Liver (tissue), 9 donors: ENCODE measurements around the gene ZKSCAN4. TPM values are rescaled to one million over a fixed set of nuclear protein-coding genes. Genes with fewer than 3 reads are reported as not detected.

Experiments used
- DNase-seq: peaks from one replicate; pipeline ENCODE4 v3.0.0-alpha.2; 2017; ENCODE audit warnings: low spot score
- H3K27ac ChIP-seq, 2 donors: one replicate each; pipeline ENCODE4 v1.7.0; 2013; ENCODE audit warnings: inconsistent platforms in 2 of 2, low read length in 2 of 2, control low read depth in 1 of 2, low read depth in 1 of 2, mild to moderate bottlenecking in 1 of 2
- H3K27me3 ChIP-seq, 4 donors: one replicate each; pipeline versions ENCODE4 v1.6.1 to v1.7.0; 2013; ENCODE audit warnings: low read length in 3 of 4, inconsistent platforms in 1 of 4, mild to moderate bottlenecking in 1 of 4, moderate library complexity in 1 of 4; ENCODE audit not compliant: control insufficient read depth in 4 of 4, insufficient read depth in 4 of 4
- H3K36me3 ChIP-seq, 4 donors: one replicate each; pipeline versions ENCODE4 v1.6.1 to v1.7.0; 2013; ENCODE audit warnings: low read length in 3 of 4, mild to moderate bottlenecking in 3 of 4, low read depth in 1 of 4, moderate library complexity in 1 of 4; ENCODE audit not compliant: control insufficient read depth in 4 of 4, insufficient read depth in 3 of 4
- H3K4me1 ChIP-seq, 4 donors: one replicate each; pipeline versions ENCODE4 v1.6.1 to v1.7.0; 2013; ENCODE audit warnings: low read length in 3 of 4, mild to moderate bottlenecking in 3 of 4, moderate library complexity in 1 of 4; ENCODE audit not compliant: control insufficient read depth in 4 of 4, insufficient read depth in 4 of 4
- H3K4me3 ChIP-seq, 3 donors: one replicate each; pipeline versions ENCODE4 v1.6.1 to v1.7.0; 2013; ENCODE audit warnings: low read length in 3 of 3, control low read depth in 1 of 3, low read depth in 1 of 3, mild to moderate bottlenecking in 1 of 3
- H3K9ac ChIP-seq, 2 donors: one replicate each; pipeline ENCODE4 v1.7.0; 2013; ENCODE audit warnings: low read length in 2 of 2, mild to moderate bottlenecking in 2 of 2, moderate library complexity in 2 of 2, control low read depth in 1 of 2, low read depth in 1 of 2
- H3K9me3 ChIP-seq, 4 donors: one replicate each; pipeline versions ENCODE4 v1.6.1 to v1.7.0; 2013; ENCODE audit warnings: low read length in 3 of 4; ENCODE audit not compliant: control insufficient read depth in 4 of 4
- EGR1 ChIP-seq, 2 donors: IDR thresholded peaks; 2 replicates each; pipeline ENCODE4 v1.6.1; 2016 to 2018; ENCODE audit warnings: antibody characterized with exemption in 2 of 2, low read depth in 2 of 2
- FOXA2 ChIP-seq: IDR thresholded peaks from 2 replicates; pipeline ENCODE4 v1.6.1; 2016; ENCODE audit warnings: antibody characterized with exemption
- GABPA ChIP-seq, 2 donors: IDR thresholded peaks in 1 of 2; conservative IDR thresholded peaks in 1 of 2; 2 replicates each; pipeline ENCODE4 v1.6.1; 2016; ENCODE audit warnings: antibody characterized with exemption in 2 of 2, mild to moderate bottlenecking in 1 of 2, moderate library complexity in 1 of 2
- HNF4A ChIP-seq, 2 donors: conservative IDR thresholded peaks; 2 replicates each; pipeline ENCODE4 v1.6.1; 2016; ENCODE audit warnings: antibody characterized with exemption in 2 of 2, mild to moderate bottlenecking in 2 of 2
- JUND ChIP-seq, 2 donors: IDR thresholded peaks; 2 replicates each; pipeline ENCODE4 v1.6.1; 2016; ENCODE audit warnings: antibody characterized with exemption in 2 of 2
- NR2F2 ChIP-seq: IDR thresholded peaks from 2 replicates; pipeline ENCODE4 v1.6.1; 2016; ENCODE audit warnings: antibody characterized with exemption
- RAD21 ChIP-seq, 2 donors: IDR thresholded peaks; 2 replicates each; pipeline ENCODE4 v1.6.1; 2016; ENCODE audit warnings: antibody characterized with exemption in 2 of 2, mild to moderate bottlenecking in 2 of 2
- TAF1 ChIP-seq: conservative IDR thresholded peaks from 2 replicates; pipeline ENCODE4 v1.6.1; 2016; ENCODE audit warnings: antibody characterized with exemption, mild to moderate bottlenecking
- YY1 ChIP-seq: IDR thresholded peaks from 2 replicates; pipeline ENCODE4 v1.6.1; 2016; ENCODE audit warnings: antibody characterized with exemption, mild to moderate bottlenecking
- WGBS: extraction: QIAGEN DNeasy Blood & Tissue Kit; methylation state at CpG from one replicate; pipeline ENCODE4 v1.1.7; 2013; 5-methylcytosine and 5-hydroxymethylcytosine counted together
- polyA plus RNA-seq, 2 donors: library from polyadenylated mRNA; stranded (reverse) in 1 of 2; unstranded in 1 of 2; fragments of 200-250 nt in 1 of 2; fragments of >200 nt in 1 of 2; fragmentation: Nextera tagmentation in 1 of 2; extraction: Ambion mirVana in 1 of 2; gene quantifications; one replicate each; pipeline versions ENCODE4 v1.2.1 to v1.2.3, GENCODE V29; 2013 to 2015
- total RNA-seq, 2 donors: library from RNA; depleted of rRNA; stranded (reverse); fragments of >200 nt; gene quantifications; one replicate each; pipeline ENCODE4 v1.2.3, GENCODE V29; 2014
- TF ChIP-seq, protein P1 (sequence below): IDR thresholded peaks from 2 replicates; pipeline ENCODE4 v1.6.1; 2016; ENCODE audit warnings: antibody characterized with exemption
- TF ChIP-seq, protein P2 (sequence below): IDR thresholded peaks from 2 replicates; pipeline ENCODE4 v1.6.1; 2016; ENCODE audit warnings: antibody characterized with exemption, mild to moderate bottlenecking
- TF ChIP-seq, protein P3 (sequence below): IDR thresholded peaks from 2 replicates; pipeline ENCODE4 v1.6.1; 2016; ENCODE audit warnings: antibody characterized with exemption
- TF ChIP-seq, protein P4 (sequence below): IDR thresholded peaks from 2 replicates; pipeline ENCODE4 v1.6.1; 2016; ENCODE audit warnings: antibody characterized with exemption
- TF ChIP-seq, protein P5 (sequence below): fragments of 150-350 bp; IDR thresholded peaks from 2 replicates; pipeline ENCODE4 v1.5.1; 2017; ENCODE audit warnings: improper control_type of control experiment, low read depth, low read length; ENCODE audit not compliant: missing input control
- donor health status: healthy.
- donor health status: healthy.
- donor health status: healthy.
- donor health status: healthy.
- donor health status: healthy.

ZKSCAN4 gene
- total and polyA plus RNA-seq, 4 donors: 1.4 to 4.7 (median 2.6) TPM

DNA sequence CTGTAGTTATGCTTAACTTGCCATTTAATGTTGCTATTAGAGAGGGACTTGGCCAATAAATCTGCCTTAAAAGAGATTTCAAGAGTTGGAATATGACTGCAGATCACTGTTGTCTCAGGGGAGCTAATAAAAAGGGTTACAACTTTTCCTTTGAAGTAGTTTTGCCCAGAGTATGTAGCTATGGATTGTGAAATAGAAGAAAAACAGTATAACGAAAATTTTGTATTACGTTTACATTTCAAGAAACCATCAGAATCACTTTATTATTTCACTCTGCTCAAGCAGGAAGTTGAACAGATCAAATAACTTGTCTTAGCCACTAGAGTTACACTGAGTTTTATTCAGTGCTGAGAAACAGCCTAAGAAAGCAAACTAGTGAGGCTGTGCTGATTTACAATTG lies 11.9 kb upstream of the ZKSCAN4 start:
- H3K9ac ChIP-seq: no peak overlapping the region
- WGBS: 57% methylated on average over 2 of the region's 2 CpGs

GRCh38 chr6:28258877-28259777 lies 7.1 kb upstream of the ZKSCAN4 start, which contains the start of gene NKAPL:
Gene NKAPL (plus strand): TSS chr6:28259297. CDS start chr6:28259372, 75 bp downstream.
- H3K9ac ChIP-seq: no peak within 1 kb of the TSS
- H3K4me1 ChIP-seq: no peaks in the 10 kb centered on the region
- 34% methylated on average over 58 of the region's 58 CpGs for WGBS
- no peak within 1 kb of the TSS for H3K27ac ChIP-seq
- no peaks in the 10 kb centered on the region for H3K36me3 ChIP-seq
- H3K9me3 ChIP-seq: peaks cover 0 to 6% (median 3%) of the 10 kb centered on the region in 4 donors
- H3K27me3 ChIP-seq: no peaks in the 10 kb centered on the region
- TF ChIP-seq NR2F2 (no peak), FOXA2 (no peak), HNF4A (conservative IDR thresholded peaks at IDR 0.05) (no peak), GABPA (IDR thresholded peaks at IDR 0.05 in 1 of 2, conservative IDR thresholded peaks at IDR 0.05 in 1 of 2) (peak; percentile 58 to 86), EGR1 (IDR thresholded peaks at IDR 0.05; ENCODE audit: low read depth in 2 of 2) (peak; percentile 54 to 80), TAF1 (no peak), RAD21 (IDR thresholded peaks at IDR 0.05) (peak in 1 of 2 donors; percentile 11), YY1 (no peak)
- TF ChIP-seq, protein P1, sequence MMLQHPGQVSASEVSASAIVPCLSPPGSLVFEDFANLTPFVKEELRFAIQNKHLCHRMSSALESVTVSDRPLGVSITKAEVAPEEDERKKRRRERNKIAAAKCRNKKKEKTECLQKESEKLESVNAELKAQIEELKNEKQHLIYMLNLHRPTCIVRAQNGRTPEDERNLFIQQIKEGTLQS: no peak
- TF ChIP-seq, protein P2, sequence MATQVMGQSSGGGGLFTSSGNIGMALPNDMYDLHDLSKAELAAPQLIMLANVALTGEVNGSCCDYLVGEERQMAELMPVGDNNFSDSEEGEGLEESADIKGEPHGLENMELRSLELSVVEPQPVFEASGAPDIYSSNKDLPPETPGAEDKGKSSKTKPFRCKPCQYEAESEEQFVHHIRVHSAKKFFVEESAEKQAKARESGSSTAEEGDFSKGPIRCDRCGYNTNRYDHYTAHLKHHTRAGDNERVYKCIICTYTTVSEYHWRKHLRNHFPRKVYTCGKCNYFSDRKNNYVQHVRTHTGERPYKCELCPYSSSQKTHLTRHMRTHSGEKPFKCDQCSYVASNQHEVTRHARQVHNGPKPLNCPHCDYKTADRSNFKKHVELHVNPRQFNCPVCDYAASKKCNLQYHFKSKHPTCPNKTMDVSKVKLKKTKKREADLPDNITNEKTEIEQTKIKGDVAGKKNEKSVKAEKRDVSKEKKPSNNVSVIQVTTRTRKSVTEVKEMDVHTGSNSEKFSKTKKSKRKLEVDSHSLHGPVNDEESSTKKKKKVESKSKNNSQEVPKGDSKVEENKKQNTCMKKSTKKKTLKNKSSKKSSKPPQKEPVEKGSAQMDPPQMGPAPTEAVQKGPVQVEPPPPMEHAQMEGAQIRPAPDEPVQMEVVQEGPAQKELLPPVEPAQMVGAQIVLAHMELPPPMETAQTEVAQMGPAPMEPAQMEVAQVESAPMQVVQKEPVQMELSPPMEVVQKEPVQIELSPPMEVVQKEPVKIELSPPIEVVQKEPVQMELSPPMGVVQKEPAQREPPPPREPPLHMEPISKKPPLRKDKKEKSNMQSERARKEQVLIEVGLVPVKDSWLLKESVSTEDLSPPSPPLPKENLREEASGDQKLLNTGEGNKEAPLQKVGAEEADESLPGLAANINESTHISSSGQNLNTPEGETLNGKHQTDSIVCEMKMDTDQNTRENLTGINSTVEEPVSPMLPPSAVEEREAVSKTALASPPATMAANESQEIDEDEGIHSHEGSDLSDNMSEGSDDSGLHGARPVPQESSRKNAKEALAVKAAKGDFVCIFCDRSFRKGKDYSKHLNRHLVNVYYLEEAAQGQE: no peak
- TF ChIP-seq, protein P3, sequence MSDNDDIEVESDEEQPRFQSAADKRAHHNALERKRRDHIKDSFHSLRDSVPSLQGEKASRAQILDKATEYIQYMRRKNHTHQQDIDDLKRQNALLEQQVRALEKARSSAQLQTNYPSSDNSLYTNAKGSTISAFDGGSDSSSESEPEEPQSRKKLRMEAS: no peak
- TF ChIP-seq, protein P4, sequence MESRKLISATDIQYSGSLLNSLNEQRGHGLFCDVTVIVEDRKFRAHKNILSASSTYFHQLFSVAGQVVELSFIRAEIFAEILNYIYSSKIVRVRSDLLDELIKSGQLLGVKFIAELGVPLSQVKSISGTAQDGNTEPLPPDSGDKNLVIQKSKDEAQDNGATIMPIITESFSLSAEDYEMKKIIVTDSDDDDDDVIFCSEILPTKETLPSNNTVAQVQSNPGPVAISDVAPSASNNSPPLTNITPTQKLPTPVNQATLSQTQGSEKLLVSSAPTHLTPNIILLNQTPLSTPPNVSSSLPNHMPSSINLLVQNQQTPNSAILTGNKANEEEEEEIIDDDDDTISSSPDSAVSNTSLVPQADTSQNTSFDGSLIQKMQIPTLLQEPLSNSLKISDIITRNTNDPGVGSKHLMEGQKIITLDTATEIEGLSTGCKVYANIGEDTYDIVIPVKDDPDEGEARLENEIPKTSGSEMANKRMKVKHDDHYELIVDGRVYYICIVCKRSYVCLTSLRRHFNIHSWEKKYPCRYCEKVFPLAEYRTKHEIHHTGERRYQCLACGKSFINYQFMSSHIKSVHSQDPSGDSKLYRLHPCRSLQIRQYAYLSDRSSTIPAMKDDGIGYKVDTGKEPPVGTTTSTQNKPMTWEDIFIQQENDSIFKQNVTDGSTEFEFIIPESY: no peak
- TF ChIP-seq, protein P5, sequence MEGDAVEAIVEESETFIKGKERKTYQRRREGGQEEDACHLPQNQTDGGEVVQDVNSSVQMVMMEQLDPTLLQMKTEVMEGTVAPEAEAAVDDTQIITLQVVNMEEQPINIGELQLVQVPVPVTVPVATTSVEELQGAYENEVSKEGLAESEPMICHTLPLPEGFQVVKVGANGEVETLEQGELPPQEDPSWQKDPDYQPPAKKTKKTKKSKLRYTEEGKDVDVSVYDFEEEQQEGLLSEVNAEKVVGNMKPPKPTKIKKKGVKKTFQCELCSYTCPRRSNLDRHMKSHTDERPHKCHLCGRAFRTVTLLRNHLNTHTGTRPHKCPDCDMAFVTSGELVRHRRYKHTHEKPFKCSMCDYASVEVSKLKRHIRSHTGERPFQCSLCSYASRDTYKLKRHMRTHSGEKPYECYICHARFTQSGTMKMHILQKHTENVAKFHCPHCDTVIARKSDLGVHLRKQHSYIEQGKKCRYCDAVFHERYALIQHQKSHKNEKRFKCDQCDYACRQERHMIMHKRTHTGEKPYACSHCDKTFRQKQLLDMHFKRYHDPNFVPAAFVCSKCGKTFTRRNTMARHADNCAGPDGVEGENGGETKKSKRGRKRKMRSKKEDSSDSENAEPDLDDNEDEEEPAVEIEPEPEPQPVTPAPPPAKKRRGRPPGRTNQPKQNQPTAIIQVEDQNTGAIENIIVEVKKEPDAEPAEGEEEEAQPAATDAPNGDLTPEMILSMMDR: no peak
- peak within 1 kb of the TSS; percentile 36 to 71 (median 43) for H3K4me3 ChIP-seq
- peak; percentile 66 for DNase-seq

More for the DNA sequence above, 11.9 kb upstream of the ZKSCAN4 start:
- no peak for TF ChIP-seq NR2F2
- TF ChIP-seq, protein P3: no peak
- no peak for TF ChIP-seq JUND (IDR thresholded peaks at IDR 0.05)
- TF ChIP-seq, protein P1: no peak
- no peak for TF ChIP-seq TAF1
- TF ChIP-seq HNF4A (conservative IDR thresholded peaks at IDR 0.05): no peak
- no peak for TF ChIP-seq EGR1 (IDR thresholded peaks at IDR 0.05; ENCODE audit: low read depth in 2 of 2)
- TF ChIP-seq, protein P4: no peak
- Histone ChIP-seq H3K36me3 (no peaks in the 10 kb centered on the region), H3K27ac (no peak overlapping the region), H3K4me1 (peaks cover 3 to 13% (median 10%) of the 10 kb centered on the region in 4 donors), H3K4me3 (no peak overlapping the region), H3K27me3 (no peaks in the 10 kb centered on the region), H3K9me3 (peaks cover 0 to 6% (median 3%) of the 10 kb centered on the region in 4 donors)
- no peak for DNase-seq
